KMS-11 (cell line): Measurements from ENCODE around the gene RASSF4.

ENCODE experiments used
- H2AFZ ChIP-seq: fragments of 200-600 bp; sonication (generic); 2 replicates; pipeline ENCODE4 v1.6.1; 2016; ENCODE audit warnings: antibody characterized with exemption, mixed run types, low read depth
- H3K27ac ChIP-seq: fragments of 200-600 bp; sonication (generic); 2 replicates; pipeline ENCODE4 v1.6.1; 2016; ENCODE audit warnings: mild to moderate bottlenecking, mixed run types
- H3K27me3 ChIP-seq: fragments of 200-600 bp; sonication (generic); 2 replicates; pipeline ENCODE4 v1.6.1; 2017; ENCODE audit warnings: mild to moderate bottlenecking, low read depth, mixed run types, moderate library complexity; ENCODE audit not compliant: insufficient read depth
- H3K36me3 ChIP-seq: fragments of 200-600 bp; sonication (generic); 2 replicates; pipeline ENCODE4 v1.6.1; 2017; ENCODE audit warnings: mild to moderate bottlenecking, mixed run types; ENCODE audit not compliant: insufficient read depth
- H3K4me1 ChIP-seq: fragments of 200-600 bp; sonication (generic); 2 replicates; pipeline ENCODE4 v1.6.1; 2016; ENCODE audit warnings: mild to moderate bottlenecking, low read depth, mixed run types; ENCODE audit not compliant: poor library complexity, severe bottlenecking
- H3K4me2 ChIP-seq: fragments of 200-600 bp; sonication (generic); 2 replicates; pipeline ENCODE4 v1.7.0; 2016; ENCODE audit warnings: mild to moderate bottlenecking, mixed run types
- H3K4me3 ChIP-seq: fragments of 200-600 bp; sonication (generic); IDR thresholded peaks from 2 replicates; pipeline ENCODE4 v1.6.1; 2017; ENCODE audit warnings: low read depth, low read length, mixed read lengths; ENCODE audit not compliant: insufficient read depth
- H3K79me2 ChIP-seq: fragments of 200-600 bp; sonication (generic); 2 replicates; pipeline ENCODE4 v1.6.1; 2016; ENCODE audit warnings: low read depth, mixed run types; ENCODE audit not compliant: insufficient read depth
- H3K9ac ChIP-seq: fragments of 200-600 bp; sonication (generic); 2 replicates; pipeline ENCODE4 v1.6.1; 2016; ENCODE audit warnings: mild to moderate bottlenecking, mixed run types
- H4K20me1 ChIP-seq: fragments of 200-600 bp; sonication (generic); 2 replicates; pipeline ENCODE4 v1.6.1; 2016; ENCODE audit warnings: mild to moderate bottlenecking, mixed run types; ENCODE audit not compliant: insufficient read depth
- TF ChIP-seq, protein P1 (sequence below): fragments of 200-600 bp; sonication (generic); conservative IDR thresholded peaks from 2 replicates; pipeline ENCODE4 v1.6.1; 2017; ENCODE audit warnings: low read depth, mild to moderate bottlenecking, antibody characterized with exemption, low read length, moderate library complexity, mixed read lengths

RASSF4 gene

DNA sequence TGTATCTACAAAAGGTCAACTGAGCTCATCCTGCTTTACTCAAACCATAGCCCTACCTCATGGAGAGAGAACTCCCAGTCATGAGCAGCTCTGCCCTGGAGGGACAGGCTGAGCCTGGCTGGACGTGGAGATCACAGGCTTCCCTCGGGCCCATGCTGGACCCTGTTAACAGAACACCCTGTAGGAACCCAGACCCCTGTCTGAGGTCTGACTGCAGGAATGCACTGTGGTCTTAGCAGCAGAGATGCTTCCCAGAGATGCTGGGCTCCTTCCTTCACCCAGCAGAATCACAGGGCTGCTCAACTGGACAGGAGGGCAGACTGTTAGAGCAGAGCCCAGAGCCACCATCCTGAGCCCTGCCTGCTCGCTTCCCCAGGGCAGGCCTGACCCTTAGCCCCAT lies 47.7 kb upstream of the RASSF4 start:
- TF ChIP-seq, protein P1, sequence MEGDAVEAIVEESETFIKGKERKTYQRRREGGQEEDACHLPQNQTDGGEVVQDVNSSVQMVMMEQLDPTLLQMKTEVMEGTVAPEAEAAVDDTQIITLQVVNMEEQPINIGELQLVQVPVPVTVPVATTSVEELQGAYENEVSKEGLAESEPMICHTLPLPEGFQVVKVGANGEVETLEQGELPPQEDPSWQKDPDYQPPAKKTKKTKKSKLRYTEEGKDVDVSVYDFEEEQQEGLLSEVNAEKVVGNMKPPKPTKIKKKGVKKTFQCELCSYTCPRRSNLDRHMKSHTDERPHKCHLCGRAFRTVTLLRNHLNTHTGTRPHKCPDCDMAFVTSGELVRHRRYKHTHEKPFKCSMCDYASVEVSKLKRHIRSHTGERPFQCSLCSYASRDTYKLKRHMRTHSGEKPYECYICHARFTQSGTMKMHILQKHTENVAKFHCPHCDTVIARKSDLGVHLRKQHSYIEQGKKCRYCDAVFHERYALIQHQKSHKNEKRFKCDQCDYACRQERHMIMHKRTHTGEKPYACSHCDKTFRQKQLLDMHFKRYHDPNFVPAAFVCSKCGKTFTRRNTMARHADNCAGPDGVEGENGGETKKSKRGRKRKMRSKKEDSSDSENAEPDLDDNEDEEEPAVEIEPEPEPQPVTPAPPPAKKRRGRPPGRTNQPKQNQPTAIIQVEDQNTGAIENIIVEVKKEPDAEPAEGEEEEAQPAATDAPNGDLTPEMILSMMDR: no peak
- H3K4me1 ChIP-seq: peaks cover 7% of the 10 kb centered on the region
- H3K27ac ChIP-seq: no peak overlapping the region
- no peak overlapping the region for H3K4me3 ChIP-seq
- no peaks in the 10 kb centered on the region for H3K36me3 ChIP-seq
- H4K20me1 ChIP-seq: no peaks in the 10 kb centered on the region
- no peak overlapping the region for H3K4me2 ChIP-seq
- H3K79me2 ChIP-seq: no peaks in the 10 kb centered on the region
- no peak overlapping the region for H2AFZ ChIP-seq
- no peak overlapping the region for H3K9ac ChIP-seq
- no peaks in the 10 kb centered on the region for H3K27me3 ChIP-seq

DNA sequence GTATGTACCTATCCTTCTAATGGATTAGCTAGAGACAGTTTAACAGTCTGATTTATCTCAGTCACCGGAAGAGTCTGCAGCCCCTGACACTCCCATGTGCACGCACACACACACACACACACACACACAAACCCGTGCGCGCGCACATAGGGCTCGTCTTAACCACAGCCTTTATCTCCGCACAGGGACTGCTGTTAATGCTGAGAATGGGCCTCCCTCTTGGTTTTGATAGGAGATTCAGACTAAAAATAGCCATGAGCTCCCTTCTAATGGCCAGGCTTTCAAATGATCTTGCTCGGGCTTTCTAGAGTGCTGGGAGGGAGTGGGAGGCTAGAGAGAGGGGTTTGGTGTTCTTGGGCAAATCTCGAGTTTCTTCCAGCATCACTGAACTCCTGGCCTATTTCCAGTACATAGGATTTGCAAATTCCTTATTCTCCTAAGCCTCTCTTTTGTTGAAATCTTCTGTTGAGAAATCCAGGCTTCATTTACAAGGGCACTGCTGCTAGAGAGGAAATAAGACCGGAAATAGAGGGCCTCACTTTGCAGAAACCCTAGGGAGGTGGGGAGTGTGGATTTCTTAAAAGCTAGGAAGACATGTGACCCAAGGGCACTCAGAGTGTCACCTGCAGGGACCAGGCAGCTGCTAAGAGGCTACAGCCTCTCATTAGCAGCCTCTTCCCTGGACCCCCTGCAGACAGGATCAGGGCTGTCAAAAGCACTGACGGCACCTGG lies 46.1 kb upstream of the RASSF4 start:
- TF ChIP-seq, protein P1: no peak
- H3K27ac ChIP-seq: no peak overlapping the region
- H2AFZ ChIP-seq: no peak overlapping the region
- H3K9ac ChIP-seq: no peak overlapping the region
- no peaks in the 10 kb centered on the region for H4K20me1 ChIP-seq
- peaks cover 7% of the 10 kb centered on the region for H3K4me1 ChIP-seq
- no peaks in the 10 kb centered on the region for H3K27me3 ChIP-seq
- H3K4me3 ChIP-seq: no peak overlapping the region
- H3K4me2 ChIP-seq: no peak overlapping the region
- no peaks in the 10 kb centered on the region for H3K79me2 ChIP-seq
- no peaks in the 10 kb centered on the region for H3K36me3 ChIP-seq

DNA sequence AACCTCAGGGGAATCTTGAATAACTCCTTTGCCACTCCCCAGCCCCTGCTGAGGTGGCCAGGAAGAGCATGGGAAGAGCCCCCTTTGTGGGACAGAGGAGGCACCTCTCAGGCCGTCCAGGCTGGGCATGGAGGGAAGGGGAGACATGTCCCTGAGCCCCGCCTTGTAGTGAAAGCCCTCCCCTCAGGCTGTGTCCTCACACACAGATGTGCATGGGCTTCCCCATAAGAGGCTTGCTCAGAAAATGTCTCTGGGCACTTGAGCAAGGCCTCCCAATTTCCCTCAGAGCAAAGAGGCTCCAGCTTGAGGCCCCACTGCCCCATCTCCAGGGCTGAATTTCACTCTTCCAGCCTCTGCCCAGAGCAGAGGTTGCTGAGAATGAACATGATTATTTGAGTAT lies 44.7 kb upstream of the RASSF4 start:
- TF ChIP-seq, protein P1: no peak
- H3K27ac ChIP-seq: no peak overlapping the region
- no peaks in the 10 kb centered on the region for H3K79me2 ChIP-seq
- H3K9ac ChIP-seq: no peak overlapping the region
- no peak overlapping the region for H3K4me2 ChIP-seq
- no peaks in the 10 kb centered on the region for H3K27me3 ChIP-seq
- H4K20me1 ChIP-seq: no peaks in the 10 kb centered on the region
- no peak overlapping the region for H2AFZ ChIP-seq
- no peaks in the 10 kb centered on the region for H3K4me1 ChIP-seq
- no peak overlapping the region for H3K4me3 ChIP-seq
- no peaks in the 10 kb centered on the region for H3K36me3 ChIP-seq

DNA sequence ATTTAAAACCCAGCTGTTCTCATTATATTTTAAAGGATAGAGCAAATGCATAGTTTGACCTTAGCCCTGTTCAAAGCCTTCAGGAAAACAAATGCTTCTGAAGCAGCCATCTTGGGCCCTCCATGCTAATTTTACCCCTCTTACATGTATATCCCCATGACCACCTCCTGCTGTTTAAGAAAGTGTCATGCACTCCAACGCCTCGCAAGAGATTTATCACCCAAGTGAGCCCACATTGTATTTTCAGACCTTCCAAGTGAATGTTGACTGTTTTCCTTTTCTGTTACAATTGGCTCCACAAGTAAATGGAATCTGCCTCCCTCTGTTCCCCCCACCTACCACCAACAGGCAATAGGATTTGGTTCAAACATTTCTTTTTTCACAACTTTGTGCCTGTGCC lies 43.2 kb upstream of the RASSF4 start:
- no peak overlapping the region for H3K4me2 ChIP-seq
- no peaks in the 10 kb centered on the region for H4K20me1 ChIP-seq
- no peak overlapping the region for H3K27ac ChIP-seq
- H3K4me3 ChIP-seq: no peak overlapping the region
- H3K27me3 ChIP-seq: no peaks in the 10 kb centered on the region
- H3K4me1 ChIP-seq: no peaks in the 10 kb centered on the region
- H3K79me2 ChIP-seq: no peaks in the 10 kb centered on the region
- H3K9ac ChIP-seq: no peak overlapping the region
- H2AFZ ChIP-seq: no peak overlapping the region
- no peaks in the 10 kb centered on the region for H3K36me3 ChIP-seq
- TF ChIP-seq, protein P1: no peak
